DND-41 (cell line): ENCODE data around the gene DPYSL3.

Source experiments
- ATAC-seq: fragments of 200-7000 bp; cut with Tn5 transposase; 3 replicates; pipeline ENCODE4 v1.9.1; 2021; ENCODE audit warnings: low read depth; ENCODE audit not compliant: insufficient read depth
- DNase-seq: peaks from one replicate; pipeline ENCODE4 v3.0.0-alpha.2; 2020
- H2AFZ ChIP-seq: 2 replicates; pipeline ENCODE4 v1.6.0; 2012; ENCODE audit warnings: low read depth, low read length
- H3K27ac ChIP-seq: 2 replicates; pipeline ENCODE4 v1.5.1; 2012; ENCODE audit warnings: low read length, inconsistent platforms
- H3K27me3 ChIP-seq: fragments of 200-600 bp; sonication (generic); 2 replicates; pipeline ENCODE4 v1.6.0; 2012; ENCODE audit warnings: low read length, mild to moderate bottlenecking, inconsistent platforms; ENCODE audit not compliant: insufficient read depth, poor library complexity
- H3K36me3 ChIP-seq: 2 replicates; pipeline ENCODE4 v1.5.1; 2012; ENCODE audit warnings: low read length, inconsistent platforms; ENCODE audit not compliant: insufficient read depth
- H3K4me1 ChIP-seq: 2 replicates; pipeline ENCODE4 v1.5.1; 2012; ENCODE audit warnings: mild to moderate bottlenecking, low read length; ENCODE audit not compliant: insufficient read depth
- H3K4me2 ChIP-seq: 2 replicates; pipeline ENCODE4 v1.6.0; 2012; ENCODE audit warnings: mild to moderate bottlenecking, moderate library complexity, low read length, inconsistent platforms; ENCODE audit not compliant: insufficient read depth
- H3K4me3 ChIP-seq, 2 experiments: fragments of 200-600 bp in 1 of 2; shearing (Covaris generic) in 1 of 2; 2 replicates each; pipeline ENCODE4 v1.5.1; 2012 to 2016; ENCODE audit warnings: inconsistent platforms in 2 of 2, low read length in 2 of 2, mild to moderate bottlenecking in 2 of 2, low read depth in 1 of 2, moderate library complexity in 1 of 2
- H3K79me2 ChIP-seq: 2 replicates; pipeline ENCODE4 v1.6.0; 2012; ENCODE audit warnings: low read length, inconsistent platforms; ENCODE audit not compliant: insufficient read depth
- H3K9ac ChIP-seq: 2 replicates; pipeline ENCODE4 v1.6.0; 2012; ENCODE audit warnings: low read depth, mild to moderate bottlenecking, inconsistent platforms, low read length, moderate library complexity
- H3K9me3 ChIP-seq: 2 replicates; pipeline ENCODE4 v1.5.1; 2012; ENCODE audit warnings: low read length, moderate library complexity, mild to moderate bottlenecking, inconsistent platforms; ENCODE audit not compliant: insufficient read depth, severe bottlenecking
- H4K20me1 ChIP-seq: 2 replicates; pipeline ENCODE4 v1.6.0; 2012; ENCODE audit warnings: low read length; ENCODE audit not compliant: insufficient read depth
- CTCF ChIP-seq: IDR thresholded peaks from 2 replicates; pipeline ENCODE4 v1.5.1; 2012; ENCODE audit warnings: borderline replicate concordance, low read length, moderate library complexity, mild to moderate bottlenecking; ENCODE audit not compliant: poor library complexity, severe bottlenecking; ENCODE audit errors: extremely low read depth
- EZH2 ChIP-seq: IDR thresholded peaks from 3 replicates; pipeline ENCODE4 v1.6.1; 2012; ENCODE audit warnings: borderline replicate concordance, low read depth, mild to moderate bottlenecking, moderate library complexity, low read length, inconsistent platforms; ENCODE audit not compliant: severe bottlenecking

DPYSL3 gene

DNA sequence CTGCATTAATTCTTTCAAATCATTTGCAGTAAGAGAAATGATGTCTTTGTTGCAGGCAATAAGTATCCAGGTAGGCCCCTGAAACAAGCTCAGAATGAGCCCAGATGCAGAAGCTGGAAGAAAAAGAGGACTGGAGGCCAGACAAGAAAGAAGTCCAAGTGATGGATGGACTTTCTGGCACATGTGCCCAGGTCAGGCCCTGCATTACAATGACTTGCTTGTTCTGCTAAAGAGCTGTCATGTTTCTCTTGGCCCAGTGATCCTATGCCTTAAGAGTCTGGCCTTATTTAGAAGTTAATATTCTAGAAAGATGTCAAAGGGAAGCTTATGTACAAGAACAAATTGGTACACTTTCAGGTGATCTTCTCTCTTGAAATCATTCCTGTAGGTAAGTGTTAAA lies 64.8 kb downstream of the DPYSL3 start:
- no peaks in the 10 kb centered on the region for H4K20me1 ChIP-seq
- no peaks in the 10 kb centered on the region for H3K9me3 ChIP-seq
- ATAC-seq, result no peak
- no peak for DNase-seq
- no peaks in the 10 kb centered on the region for H3K4me1 ChIP-seq
- no peak overlapping the region for H3K4me3 ChIP-seq
- H3K27me3 ChIP-seq, result no peaks in the 10 kb centered on the region
- no peak overlapping the region for H3K27ac ChIP-seq
- no peak overlapping the region for H2AFZ ChIP-seq
- no peak overlapping the region for H3K4me2 ChIP-seq
- H3K9ac ChIP-seq, result no peak overlapping the region
- no peaks in the 10 kb centered on the region for H3K36me3 ChIP-seq
- TF ChIP-seq CTCF (no peak), EZH2 (no peak)
- no peaks in the 10 kb centered on the region for H3K79me2 ChIP-seq

DNA sequence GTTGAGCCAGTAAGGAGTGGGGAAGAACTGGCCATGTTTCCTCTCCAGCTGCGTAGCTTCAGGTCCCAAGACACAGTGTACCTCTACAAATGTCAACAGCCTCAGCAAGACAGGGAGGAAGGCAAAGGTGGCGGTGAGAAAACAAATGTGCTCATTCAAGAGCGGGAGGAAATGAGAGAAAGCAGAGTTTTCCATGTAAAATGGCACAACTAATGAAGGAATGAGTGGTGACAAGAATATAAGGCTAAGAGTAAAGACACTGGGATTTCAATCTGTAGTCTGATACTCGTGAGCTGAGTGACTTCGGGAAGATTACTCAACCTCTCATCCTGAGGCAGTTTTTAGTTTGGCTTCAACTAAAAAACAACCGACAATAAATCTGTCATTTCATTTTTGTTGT lies 67.6 kb downstream of the DPYSL3 start:
- no peak overlapping the region for H3K27ac ChIP-seq
- ATAC-seq (no peak), DNase-seq (no peak)
- no peak overlapping the region for H3K4me3 ChIP-seq
- H3K4me2 ChIP-seq, result no peak overlapping the region
- no peak overlapping the region for H3K9ac ChIP-seq
- H3K4me1 ChIP-seq, result no peaks in the 10 kb centered on the region
- H4K20me1 ChIP-seq, result no peaks in the 10 kb centered on the region
- H3K79me2 ChIP-seq, result no peaks in the 10 kb centered on the region
- H3K9me3 ChIP-seq, result no peaks in the 10 kb centered on the region
- TF ChIP-seq EZH2 (no peak), CTCF (no peak)
- H2AFZ ChIP-seq, result no peak overlapping the region
- H3K36me3 ChIP-seq, result no peaks in the 10 kb centered on the region
- no peaks in the 10 kb centered on the region for H3K27me3 ChIP-seq

DNA sequence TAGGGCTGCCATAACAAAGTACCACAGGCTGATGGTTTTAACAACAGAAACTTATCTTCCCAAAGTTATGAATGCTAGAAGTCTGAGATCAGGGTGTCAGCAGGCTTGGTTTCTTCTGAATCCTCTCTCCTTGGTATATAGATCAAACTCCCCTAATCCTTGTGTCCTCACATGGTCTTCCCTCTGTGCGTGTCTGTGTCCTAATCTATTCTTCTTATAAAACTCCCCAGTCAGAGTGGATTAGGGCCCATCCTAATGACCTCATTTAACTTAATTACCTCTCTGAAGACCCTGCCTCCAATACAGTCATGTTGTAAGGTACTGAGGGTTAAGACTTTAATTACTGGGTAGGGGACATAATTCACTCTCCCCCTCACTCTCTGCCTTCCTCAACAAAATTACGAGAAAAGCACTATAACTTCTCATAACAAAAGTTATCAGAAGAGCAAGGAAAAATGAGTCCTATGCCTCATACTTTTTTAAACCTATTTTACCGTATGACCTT lies 68.6 kb downstream of the DPYSL3 start:
- Histone ChIP-seq H3K27ac (no peak overlapping the region), H3K4me2 (no peak overlapping the region), H3K79me2 (no peaks in the 10 kb centered on the region), H3K4me1 (no peaks in the 10 kb centered on the region), H3K4me3 (no peak overlapping the region), H3K27me3 (no peaks in the 10 kb centered on the region), H3K9ac (no peak overlapping the region), H2AFZ (no peak overlapping the region), H4K20me1 (no peaks in the 10 kb centered on the region), H3K9me3 (no peaks in the 10 kb centered on the region), H3K36me3 (no peaks in the 10 kb centered on the region)
- no peak for ATAC-seq
- TF ChIP-seq EZH2 (no peak), CTCF (no peak)
- DNase-seq, result no peak

DNA sequence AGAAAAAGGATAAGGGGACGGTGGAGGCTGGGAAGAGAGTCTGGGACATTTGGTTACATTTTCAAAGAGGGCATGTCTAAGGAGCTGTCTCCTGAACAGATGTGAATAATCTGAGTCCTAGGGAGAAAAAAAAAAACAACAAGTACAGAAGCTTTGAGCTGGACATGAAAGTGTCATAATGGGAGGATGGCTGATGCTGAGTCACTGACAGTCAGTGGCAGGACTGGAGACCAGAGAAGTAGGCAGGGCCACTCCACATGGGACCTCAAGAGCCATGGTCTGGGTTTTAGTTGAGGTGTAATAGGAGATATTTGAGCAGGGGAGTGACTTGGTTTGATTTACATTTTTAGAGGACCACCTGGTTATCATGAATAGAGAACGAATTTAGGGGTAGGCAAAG lies 70.6 kb downstream of the DPYSL3 start:
- Histone ChIP-seq H2AFZ (no peak overlapping the region), H3K9ac (no peak overlapping the region), H3K27me3 (no peaks in the 10 kb centered on the region), H3K79me2 (no peaks in the 10 kb centered on the region), H3K9me3 (no peaks in the 10 kb centered on the region), H3K36me3 (no peaks in the 10 kb centered on the region), H3K4me2 (no peak overlapping the region), H4K20me1 (no peaks in the 10 kb centered on the region), H3K4me1 (no peaks in the 10 kb centered on the region), H3K4me3 (no peak overlapping the region), H3K27ac (no peak overlapping the region)
- no peak for TF ChIP-seq CTCF
- no peak for TF ChIP-seq EZH2
- DNase-seq (no peak), ATAC-seq (no peak)
